COLO668 (cell line): Measurements from ENCODE around the gene CCDC63.

ENCODE experiments used
- DNase-seq: peaks from one replicate; lab custom pipeline; 2025; ENCODE audit not compliant: unreplicated experiment; lab: John Stamatoyannopoulos, UW

CCDC63 gene

DNA sequence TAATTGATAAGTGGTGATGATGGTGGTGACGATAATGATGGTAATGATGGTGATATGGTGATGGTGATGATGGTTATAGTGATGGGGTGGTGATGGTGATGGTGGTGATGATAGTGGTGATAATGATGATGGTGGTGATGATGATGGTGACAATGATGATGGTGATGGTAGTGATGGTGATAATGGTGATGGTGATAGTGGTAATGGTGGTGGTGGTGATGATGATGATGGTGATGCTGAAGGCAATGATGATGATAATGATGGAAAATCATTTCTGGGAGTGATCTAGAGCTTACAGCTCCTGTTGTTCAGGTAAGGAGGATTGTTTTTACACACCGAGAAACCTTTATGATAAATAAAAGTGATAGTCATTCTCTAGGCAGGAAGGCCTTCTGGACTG, 33.9 kb downstream of the CCDC63 start:
- DNase-seq: no peak

DNA sequence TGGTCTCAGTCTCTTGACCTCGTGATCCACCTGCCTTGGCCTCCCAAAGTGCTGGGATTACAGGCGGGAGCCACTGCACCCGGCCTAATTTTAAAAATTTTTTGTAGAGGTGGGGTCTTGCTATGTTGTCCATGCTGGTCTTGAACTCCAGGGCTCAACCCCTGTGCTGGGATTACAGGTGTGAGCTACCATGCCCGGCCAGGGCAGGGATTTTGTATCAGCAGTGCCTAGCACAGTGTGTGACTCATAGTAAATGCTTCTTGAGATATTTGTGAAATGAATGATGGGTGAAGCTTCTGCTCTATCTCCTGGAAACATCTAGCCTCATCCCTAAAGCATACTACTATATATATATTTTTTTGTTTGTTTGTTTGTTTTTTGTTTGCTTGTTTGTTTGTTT, 36.5 kb downstream of the CCDC63 start:
- DNase-seq: no peak

DNA sequence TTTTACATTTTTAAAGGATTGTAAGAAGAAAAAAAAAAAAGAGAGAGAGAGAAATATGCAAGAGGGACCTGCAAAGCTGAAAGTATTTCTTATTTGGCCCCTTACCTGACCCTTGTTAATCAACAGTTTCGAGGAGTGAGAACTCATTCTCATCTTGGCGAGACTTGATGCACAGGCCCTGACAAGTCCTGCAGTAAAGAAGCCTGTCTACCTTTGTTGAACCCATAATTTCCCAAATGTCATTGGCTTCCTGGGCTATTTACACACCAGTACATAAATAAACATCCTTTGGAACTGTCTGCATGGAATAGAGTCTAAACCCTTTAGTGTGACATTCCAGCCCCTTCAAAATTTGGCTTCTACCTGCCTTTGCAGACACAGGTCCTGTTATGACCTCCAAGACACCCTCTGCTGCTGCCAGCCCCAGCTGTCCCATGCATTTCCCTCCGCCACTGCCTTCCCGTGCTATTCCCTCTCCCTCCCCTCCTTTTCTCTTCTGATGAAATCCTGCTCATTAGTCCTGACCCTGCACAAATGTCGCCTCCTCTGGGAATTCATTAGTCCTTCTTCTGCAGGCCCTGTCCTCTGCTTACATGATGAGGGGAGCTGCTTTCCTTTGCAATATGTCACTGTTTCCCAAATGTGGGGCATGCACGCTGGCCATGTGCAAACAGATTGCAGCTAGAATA, 38.5 kb downstream of the CCDC63 start:
- DNase-seq: no peak

- DNase-seq: no peak
Measured at GRCh38 chr12:110888256-110888991, 41.6 kb downstream of the CCDC63 start.

DNA sequence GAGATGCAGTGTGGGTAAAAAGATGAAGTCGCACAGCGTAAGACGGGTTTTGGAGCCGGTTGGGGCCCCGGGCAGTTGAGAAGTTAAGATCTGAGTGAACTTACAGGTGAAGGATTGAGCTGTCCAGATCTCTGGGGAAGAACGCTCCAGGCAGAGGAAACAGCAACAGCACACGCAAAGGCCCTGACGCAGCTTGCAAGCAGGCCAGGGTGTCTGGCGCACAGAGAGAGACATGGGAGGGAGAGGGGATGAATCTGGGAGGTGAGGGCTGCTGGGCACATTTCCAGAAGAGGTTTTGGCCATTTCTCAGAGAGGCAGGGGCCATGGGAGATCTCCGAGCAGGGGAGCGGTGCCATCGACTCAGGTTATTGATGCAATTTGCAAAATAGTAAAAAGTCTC, 42.6 kb downstream of the CCDC63 start:
- DNase-seq: no peak

GRCh38 chr12:110893956-110894355, 47.2 kb downstream of the CCDC63 start:
- DNase-seq: no peak

DNA sequence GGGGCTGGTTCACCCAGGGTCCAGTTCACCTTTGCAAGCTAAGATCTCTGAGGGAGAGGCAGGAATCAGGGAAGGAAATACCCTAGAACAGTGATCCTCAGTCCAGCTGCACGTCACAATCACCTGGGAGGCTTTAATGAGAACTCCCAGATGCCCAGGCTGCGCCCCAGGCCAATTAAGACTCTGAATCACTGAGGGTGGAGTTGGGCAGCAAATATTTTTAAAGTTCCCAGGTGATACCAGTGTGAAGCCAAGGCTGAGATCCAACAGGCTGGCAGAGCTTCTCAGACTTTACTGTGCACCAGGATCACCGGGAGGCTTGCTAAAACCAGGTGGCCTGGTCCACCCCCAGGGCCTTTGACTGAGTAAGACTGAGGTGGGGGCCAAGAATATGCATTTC, 49.8 kb downstream of the CCDC63 start:
- DNase-seq: no peak

- DNase-seq: no peak
Measured at GRCh38 chr12:110901401-110901800, 54.6 kb downstream of the CCDC63 start.

DNA sequence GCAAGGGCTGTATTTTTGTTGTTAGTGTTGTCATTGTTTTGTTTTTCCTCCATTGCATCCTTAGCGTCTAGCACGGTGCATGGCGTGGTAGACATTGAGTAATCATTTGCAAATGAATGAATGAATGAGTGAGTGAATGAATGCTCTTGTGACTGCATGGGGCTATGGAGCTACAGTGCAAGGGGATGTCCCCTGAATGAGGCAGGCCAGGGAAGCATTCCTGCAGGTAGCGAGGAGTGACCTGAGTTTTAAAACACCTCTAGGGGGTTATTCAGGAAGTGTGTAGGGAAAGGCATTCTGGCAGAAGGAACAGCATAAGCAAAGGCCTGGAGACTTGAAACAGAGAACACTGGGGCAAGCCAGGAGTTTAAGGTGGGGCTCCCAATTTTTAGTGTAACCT, 56.7 kb downstream of the CCDC63 start:
- DNase-seq: no peak

GRCh38 chr12:110906083-110906482, 59.3 kb downstream of the CCDC63 start:
- DNase-seq: no peak

GRCh38 chr12:110906516-110906915, 59.7 kb downstream of the CCDC63 start:
- no peak for DNase-seq

DNA sequence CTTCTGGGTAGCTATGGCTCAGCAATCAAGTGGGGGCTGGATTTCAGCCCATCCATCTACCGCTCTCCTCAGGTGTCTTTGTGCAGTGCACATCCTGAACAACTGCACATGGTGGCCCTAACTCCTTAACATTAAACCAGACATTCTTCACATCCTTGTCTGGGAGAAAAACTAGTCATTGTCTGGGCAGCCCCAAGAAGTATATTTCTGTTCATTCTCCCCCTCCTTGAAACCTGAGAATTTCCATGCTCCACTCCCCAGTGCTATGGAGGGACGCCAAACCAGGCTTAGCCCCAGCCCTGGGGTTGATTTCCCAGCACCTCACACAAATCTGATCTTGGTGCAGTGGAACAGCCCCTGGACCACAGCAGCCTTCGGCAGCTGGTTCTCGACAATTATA, 60.2 kb downstream of the CCDC63 start:
- no peak for DNase-seq

DNA sequence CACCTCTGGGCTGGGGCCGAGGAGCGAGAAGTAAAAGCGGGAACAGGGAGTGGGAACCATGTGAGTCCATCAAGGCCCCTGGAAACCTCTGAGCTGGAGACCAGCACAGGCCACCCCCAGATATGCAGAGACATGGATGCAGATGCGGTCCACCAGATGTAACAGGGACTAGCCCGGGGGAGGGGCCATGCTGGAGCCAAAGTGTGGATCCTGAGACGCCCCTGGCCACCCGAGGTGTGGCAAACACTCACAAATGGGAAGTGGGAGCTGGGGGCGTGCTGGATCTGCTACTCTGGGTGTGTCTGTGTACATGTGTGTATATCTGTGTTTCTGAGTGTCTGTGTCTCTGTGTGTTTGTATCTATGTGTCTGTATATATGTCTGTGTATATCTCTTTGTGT, 60.8 kb downstream of the CCDC63 start:
- DNase-seq: no peak

GRCh38 chr12:110908377-110909152, 61.8 kb downstream of the CCDC63 start:
- no peak for DNase-seq

DNA sequence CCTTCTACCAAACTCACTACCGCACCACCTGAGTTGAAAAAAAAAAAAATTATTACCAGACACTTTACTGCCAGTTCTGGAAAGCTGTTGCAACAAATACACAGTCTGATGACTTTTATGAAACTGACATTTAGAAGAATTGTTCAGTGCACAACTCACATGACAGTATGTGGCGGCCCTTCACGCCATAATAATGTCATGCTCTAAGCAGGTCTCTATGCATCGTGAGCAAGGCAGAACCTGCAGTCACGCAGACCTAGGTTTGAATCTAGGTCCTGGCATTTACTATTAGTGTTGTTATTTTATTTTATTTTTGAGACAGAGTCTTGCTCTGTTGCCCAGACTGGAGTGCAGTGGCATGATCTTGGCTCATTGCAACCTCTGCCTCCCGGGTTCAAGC, 65.5 kb downstream of the CCDC63 start:
- no peak for DNase-seq

- no peak for DNase-seq
Measured at GRCh38 chr12:110913119-110914056, 66.6 kb downstream of the CCDC63 start.

- no peak for DNase-seq
Measured at GRCh38 chr12:110916295-110916875, 69.6 kb downstream of the CCDC63 start.

DNA sequence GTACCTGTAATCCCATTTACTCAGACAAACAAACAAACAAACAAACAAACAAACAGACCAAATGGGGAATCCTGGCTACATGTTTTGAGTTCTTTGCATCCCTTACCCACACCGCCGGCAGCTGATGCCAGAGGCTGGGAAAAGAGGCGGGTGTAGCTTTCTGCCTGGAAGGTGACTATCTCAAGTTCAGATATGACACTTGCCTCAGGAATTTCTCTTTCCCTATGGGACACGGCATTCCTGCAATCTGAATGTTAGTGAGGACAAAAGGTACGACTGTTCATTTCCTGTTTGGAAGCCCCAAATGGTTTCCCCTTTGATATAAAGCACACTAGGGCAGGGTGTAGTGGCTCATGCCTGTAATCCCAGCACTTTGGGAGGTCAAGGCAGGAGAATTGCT, 70.7 kb downstream of the CCDC63 start:
- DNase-seq: no peak

DNA sequence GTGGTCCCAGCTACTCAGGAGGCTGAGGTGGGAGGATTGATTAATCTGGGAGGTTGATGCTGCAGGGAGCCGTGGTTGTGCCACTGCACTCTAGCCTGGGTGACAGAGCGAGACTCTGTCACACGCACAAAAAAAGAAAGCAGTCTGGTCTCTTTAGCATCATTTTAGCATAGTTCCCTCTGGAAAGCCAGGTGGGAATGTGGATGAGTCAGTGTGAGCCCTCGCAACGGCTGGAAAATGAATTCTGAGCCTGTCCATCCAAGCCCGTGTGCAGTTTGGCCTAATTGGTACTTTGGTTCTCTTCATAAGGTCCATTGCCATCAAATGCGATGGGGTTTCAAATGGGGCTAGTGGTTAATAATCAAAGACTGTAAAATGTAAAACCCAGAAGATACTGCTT, 71.2 kb downstream of the CCDC63 start:
- no peak for DNase-seq

DNA sequence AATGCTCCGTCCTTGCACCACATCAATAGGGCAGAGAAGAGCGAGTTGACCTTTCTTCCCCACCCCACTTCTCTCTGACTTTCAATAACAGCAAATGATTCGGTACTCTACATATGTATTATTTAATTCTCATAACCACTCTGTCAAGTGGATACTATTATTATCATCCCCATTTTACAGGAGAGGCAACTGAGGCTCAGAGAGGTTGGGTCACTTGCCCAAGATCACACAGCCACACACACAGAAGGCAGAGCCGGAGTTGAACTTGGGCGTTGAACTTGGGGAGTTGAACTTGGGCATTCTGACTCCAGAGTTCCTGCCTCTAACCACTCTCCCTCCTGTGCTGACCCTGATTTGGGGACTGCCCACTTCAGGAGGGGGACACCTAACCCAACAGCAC, 72.9 kb downstream of the CCDC63 start:
- no peak for DNase-seq
